Stimulated activated CD8-positive, alpha-beta memory T cell treated with anti-CD3 and anti-CD28 coated beads, Interleukin-15, amount 100 ng/mL, for 4 hours (primary cell): Measurements from ENCODE around the gene ENAH.
"Not testable (repeated sequence)": the region's sequence is repeated elsewhere in the genome, so short reads cannot be mapped to it uniquely, and the experiment has no call there.

Experiments used
- DNase-seq, 2 donors: peaks; one replicate each; pipeline ENCODE4 v3.0.0-alpha.2; 2020; ENCODE audit warnings: low read depth in 2 of 2

ENAH gene

DNA sequence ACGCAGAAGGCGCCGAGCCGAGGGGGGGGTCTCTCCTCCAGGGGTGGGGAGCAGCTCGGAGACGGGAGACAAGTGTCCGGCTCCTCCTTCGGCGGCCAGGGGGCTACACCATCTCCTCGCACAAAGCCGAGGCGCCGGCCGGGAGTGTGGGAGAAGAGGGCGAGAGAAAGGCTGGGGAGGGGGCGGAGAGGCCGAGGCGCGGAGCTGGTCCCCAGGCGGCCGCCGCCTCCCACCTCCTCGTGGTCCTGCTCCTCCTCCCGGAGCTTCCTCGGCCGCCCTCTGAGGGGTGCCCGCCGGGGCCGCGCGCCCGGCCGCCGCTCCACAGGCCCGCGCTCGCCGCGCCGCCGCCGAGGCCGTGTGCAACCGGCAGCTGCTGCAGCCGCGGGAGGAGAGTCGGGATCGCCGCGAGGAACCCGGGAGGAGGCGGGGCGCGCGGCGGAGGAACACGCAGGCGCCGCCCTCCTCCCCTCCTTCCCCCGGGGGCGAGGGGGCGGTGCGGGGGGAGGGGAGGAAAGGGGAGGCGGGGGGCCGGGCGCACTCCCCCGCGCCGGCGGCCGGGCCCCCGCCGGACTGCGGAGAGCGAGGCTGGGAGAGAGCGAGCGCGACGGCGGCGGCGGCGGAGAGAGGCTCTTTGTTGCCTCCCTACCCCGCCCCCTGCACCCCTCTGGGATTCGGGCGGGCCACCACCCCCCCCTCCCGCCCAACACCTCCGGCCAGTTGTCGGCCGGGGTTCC is at the start of gene ENAH:
Gene ENAH, minus strand, starts transcription at position 395 of the 734 bp plus-strand sequence. CDS start 433 bp downstream, outside the sequence.
- peak in 1 of 2 donors; percentile 32 for DNase-seq

DNA sequence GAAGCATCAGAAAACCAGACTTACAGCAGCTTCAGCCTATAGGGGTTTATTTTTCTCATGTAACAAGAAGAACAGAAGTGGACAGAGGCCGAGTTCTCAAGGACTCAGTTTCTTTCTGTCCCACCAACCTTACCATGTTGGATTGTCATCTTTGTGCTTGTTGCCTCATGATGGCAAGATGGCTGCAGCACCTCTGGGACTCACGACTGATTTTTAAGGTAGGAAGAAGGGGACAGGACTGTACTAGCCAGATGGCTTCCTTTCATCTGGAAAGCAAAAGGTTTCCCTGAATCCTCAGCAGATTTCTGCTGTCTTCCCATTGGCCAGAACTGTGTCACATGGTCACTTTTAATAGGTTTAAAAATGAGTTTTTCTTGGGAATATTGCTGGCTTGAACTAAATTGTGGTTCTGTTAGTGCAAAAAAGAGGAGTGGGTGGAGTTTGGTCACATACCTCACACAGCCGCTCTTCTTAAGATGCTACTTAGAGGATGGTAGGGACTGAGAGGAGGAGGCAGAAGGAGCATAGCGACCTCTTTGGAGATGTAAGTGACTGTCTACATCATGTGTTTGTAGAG is 48.1 kb upstream of the ENAH start:
- DNase-seq: no peak

DNA sequence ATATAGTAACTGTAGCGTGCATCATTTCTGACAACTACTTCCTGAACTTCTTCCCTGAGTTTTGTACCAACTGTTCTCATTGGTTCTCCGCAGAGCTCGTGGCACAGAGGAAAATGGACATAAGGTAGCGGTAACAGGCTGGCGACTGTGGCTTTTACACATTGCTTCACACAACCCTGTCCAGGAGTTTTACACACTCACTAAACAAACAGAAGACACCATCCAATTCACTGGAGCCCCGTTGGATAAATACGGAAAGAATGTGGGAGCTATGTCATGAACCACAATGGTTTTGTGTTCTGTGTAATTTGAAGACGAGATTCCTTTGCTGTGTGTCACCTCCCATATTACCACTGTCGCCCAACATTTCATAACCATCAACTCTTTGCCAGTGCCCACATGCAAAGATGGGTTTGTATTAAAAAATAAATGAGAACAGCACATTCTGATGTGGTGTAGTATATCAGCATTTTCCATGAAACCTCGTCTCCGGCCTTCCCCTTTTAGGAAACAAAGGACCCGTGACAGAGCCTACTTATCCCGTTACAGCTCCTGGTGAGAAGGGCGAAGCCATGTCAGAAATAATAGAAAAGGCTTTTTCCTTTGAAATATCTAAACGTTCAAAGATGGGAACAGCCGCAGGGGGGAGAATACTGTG is 47.4 kb upstream of the ENAH start:
- DNase-seq: no peak

DNA sequence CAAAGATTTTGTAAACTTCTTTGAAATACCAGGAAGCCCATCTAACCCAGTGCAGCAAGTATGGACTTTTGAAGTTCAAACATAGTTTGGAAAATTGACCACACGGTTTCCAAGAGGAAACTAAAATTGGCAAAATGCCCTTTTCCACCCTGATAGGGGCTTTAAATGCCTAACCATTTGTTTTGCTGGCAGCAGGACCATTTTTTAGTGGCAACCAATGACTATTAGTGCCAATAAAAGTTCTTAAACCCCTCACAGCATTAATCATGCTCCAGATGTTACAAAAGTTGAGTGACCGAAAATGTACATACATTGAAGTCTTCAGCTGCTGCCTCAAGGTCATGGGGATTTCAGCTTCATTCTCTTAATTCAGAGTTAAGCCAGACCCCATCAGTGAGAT is 46.4 kb upstream of the ENAH start:
- no peak for DNase-seq

DNA sequence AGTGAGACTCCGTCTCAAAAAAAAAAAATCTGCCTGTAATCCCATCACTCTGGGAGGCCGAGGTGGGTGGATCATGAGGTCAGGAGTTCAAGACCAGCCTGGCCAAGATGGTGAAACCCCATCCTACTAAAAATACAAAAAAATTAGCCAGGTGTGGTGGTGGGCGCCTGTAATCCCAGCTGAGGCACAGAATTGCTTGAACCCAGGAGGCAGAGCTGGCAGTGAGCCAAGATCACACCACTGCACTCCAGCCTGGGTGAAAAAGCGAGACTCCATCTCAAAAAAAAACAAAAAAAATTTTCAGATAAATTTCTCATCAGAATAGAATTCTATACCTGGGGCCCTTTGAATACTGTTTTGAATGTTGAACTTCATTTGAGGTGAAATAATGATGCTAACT is 45.3 kb upstream of the ENAH start:
- not testable (repeated sequence) for DNase-seq

DNA sequence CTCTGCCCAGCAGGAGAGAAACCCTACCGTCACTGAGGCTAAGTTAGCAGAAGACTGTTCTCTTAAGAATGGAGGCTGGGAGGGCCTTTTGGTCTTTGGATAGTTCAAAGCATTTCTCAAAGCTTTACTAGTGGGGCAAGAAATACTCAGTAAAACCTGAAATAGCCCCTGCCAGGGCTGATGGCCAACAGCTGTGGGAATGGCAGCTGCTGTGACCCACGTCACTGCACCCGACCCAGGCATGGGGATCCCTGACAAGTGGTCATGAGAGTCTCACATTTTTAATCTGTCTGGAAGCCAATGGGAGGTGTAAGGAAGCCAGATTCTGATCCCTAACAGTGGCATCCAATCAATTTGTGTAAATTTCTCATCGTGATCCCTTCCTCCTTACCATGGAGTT is 44.5 kb upstream of the ENAH start:
- no peak for DNase-seq

DNA sequence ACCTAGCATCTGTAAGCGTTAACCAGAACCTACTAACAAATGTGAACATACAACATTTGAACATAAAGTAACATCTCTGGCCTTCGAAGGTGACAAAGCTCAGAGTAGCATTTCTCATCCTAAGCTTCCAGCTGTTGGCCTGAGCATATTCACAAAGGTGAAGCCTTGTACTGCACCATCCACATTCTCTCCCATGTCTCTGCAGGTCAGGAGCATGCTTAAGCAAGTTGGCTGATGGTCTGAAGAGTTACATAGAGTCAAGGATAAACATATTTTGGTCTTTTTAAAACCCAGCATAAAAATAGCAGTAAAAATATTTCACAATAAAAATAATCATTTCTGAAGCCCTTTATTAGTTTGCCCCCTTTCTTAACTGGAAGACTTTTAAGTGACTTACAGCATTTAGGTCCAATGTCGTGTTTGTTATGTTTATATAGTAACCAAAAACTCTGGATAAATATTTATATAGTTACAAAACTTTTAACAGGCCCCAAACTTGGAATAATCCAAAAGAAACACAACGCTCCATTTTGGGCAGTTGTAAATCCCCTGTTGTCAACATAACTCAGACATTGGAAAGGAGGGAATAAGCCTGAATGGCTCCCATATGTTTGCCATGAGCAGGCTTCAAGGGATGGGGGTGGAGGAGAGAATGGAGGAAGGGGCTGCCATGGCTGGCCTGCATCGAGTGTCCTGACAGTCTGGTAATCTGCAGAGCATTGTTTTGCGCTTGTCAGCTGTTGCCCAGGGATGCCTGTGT is 42.8 kb upstream of the ENAH start:
- no peak for DNase-seq

DNA sequence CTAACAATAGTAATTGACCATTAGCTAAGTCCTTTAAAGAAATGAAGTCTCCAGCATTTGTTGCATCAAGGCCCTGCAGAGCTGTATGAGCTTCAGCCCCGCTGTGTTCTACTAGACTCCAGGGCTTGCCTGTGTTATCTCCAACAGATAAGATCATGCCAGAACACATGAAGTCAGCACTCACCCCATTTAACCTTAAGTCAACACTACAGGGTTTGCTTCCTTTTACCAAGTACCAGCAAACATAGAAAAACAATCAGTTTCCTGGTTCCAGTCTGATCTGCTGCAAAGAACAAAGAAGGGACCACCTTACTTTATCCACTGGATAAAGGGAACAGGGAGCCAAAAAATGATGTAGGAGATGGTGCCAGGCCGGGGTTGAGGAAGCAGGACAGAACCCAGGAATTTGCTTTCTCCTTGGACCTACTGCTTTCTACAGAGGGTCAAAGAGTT is 41.3 kb upstream of the ENAH start:
- DNase-seq: no peak

DNA sequence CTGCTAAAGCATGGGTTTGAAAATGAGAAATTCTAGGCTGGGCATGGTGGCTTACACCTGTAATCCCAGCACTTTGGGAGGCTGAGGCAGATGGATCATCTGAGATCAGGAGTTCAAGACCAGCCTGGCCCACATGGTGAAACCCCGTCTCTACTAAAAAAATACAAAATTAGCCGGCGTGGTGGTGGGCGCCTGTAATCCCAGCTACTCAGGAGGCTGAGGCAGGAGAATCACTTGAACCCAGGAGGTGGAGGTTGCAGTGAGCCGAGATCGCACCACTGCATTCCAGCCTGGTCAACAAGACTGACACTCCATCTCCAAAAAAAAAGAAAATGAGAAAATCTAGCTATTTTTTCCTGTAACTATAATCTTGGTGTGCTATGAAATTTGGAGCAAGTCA is 40.8 kb upstream of the ENAH start:
- not testable (repeated sequence) for DNase-seq

DNA sequence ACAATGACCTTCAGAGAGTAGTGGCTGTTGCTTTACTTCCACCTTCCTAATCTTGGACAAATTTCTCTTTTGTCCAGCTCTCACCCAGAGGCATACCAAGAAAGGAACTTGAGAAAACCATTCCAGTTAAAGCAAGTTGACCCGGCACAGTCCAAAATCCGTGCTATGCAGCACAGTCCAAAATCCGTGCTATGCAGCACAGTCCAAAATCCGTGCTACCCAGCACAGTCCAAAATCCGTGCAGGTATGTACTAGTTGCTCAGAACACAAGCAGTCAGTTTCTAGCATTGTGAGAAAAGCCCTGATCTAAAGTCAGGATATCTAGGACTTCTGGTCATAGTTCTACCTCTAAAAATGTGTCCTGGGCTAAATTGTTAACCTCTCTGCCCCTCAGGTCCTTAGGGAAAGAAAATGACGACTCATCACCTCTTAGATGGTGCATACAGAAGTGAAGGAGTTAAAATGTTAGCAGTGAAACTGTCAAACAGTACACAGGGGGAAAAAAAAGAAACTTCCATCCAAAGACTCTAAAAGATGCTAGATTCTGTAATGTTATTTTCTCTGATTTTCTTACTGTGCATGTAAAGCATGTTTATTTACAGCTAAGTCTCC is 40.3 kb upstream of the ENAH start:
- DNase-seq: no peak

DNA sequence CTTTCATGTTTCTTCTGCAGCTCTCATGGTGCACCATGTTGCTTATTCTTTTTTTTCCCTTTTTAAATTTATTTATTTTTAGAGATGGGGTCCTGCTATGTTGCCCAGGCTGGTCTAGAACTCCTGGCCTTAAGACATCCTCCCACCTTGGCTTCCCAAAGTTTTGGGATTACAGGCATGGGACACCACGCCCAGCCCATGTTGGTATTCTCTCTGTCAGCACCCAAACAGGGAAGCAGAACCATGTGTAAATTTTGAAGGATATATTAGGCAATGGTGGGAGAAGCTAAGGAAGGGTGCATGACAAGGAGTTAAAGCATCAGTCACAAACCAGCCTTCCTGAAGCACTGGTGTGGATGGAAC is 39.6 kb upstream of the ENAH start:
- no peak for DNase-seq

DNA sequence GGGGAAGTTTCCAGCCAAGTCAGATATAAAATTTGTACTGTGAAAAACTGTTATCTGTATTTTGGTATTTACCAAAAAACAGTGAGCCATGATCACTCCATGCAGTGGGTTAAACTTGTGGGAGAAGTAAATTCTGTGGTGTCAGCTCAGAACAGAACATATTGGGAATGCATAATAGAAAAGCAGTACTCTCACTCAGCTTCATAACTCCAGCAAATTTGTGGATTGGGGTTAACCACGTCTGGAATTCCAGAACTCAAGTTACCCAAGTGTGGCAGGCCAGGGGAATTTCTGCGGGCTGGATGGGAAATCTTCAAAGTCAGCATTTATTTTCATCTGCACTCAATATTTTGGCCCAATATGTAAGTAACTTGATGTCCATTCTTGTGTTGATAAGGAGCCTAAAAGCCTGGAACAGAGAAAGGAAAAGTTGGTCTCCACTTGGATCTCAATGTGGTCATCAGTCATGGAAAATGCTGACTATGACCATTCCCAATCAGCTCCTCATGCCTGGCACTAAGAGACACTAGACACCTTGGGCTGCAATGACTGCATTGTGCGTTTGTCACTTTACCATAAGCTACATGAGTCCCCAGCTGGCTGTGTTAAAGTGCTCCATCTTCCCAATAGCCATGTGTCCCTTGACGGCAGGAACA is 39.1 kb upstream of the ENAH start:
- no peak for DNase-seq

DNA sequence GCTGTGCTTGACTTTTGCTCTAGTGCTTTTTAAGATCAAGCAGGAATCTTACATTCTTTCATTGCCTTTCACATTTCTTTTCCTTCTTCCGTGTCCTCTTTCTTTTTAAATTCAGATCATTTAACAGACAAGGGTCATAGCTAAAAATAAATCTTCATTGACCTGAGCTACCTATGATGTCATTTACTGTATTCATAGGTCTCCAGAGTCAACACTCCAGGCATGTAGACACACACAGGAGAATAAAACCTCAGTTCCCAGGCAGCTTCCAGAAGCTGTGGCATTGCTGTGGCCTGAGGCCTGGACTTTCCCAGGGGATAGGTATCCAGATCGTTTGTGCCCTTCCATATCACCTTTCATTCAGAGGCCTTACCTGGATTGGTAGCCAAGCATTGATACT is 38.5 kb upstream of the ENAH start:
- no peak for DNase-seq

DNA sequence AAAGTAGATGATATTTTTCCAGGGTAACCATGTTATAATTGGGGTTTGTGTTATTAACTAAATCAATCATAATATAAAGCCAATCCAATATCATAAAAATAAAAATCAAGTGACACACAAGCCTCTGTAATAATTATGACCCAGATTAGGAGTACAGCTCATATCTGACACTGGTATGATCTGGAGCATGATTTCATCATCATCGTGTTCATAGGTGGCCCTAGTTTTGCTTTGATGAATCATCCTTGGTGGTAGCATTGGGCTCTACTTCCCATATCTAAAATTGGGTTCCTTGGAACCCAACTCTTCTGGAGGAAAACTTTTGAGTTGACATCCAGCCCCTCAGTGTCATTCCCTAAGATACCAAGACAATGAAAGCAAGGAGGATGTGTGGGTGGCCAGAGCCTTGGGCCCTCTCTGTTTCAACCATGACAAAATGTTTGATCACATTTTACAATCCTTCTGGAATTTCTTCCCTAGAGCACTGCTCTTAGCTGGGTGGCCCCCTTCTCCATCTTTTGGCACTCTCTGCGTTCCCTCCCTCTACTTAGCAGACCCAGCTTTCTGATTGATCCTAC is 37.0 kb upstream of the ENAH start:
- no peak for DNase-seq

DNA sequence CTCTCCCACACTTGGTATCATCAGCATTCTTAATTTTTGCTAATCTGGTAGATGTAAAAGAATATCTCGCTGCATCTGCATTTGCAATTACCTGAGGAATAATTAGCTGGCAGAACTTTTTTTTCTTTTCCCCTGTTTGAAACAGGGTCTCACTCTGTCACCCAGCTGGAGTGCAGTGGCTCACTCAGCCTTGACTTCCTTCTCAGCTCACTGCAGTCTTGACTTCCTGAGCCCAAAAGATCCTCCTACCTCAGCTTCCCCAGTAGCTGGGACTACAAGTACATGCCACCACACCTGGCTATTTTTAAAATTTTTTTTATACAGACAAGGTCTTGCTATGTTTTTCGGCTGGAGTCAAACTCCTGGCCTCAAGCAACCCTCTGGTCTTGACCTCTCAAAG is 35.4 kb upstream of the ENAH start:
- no peak for DNase-seq

DNA sequence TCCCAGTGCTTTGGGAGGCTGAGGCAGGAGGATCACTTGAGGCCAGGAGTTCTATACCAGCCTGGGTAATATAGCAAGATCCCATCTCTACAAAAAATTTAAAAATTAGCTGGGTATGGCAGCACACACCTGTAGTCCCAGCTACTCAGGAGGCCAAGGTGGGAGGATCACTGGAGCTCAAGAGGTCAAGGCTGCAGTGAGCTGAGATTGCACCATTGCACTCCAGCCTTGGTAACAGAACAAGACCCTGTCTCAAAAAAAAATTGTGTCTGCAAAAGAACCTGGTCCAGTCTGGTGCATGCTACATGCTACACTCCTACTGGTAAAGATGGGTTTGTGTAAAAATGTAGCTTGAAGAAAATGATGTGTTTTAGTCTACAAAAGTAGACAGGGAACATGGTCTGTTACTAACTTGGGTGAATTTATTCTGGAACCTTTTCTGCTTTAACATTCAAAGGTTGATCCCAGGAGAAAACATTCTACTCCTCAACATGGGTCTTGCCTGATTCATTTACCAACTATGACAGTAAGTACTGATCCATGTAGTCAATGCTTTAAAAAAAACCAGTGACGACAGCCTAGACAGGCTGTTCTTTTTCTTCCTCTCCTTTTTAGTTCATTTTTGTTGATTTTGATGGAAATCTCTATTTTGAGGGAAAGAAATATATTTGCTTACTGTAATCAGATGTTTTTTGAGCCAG is 32.7 kb upstream of the ENAH start:
- DNase-seq: no peak

DNA sequence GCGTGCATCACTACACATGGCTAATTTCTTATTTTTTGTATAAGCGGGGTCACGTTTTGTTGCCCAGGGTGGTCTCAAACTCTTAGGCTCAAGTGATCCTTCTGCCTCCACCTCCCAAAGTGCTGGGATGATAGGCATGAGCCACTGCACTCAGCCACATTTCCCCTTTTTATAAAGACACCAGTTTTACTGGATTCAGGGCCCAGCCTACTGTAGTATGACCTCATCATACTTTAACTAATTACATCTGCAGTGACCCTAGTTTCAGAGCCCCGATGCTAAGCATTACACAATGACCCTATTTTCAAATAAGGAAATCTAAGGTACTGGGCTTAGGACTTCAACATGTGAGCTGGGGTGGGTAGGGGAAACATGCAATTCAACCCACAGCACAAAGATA is 31.8 kb upstream of the ENAH start:
- no peak for DNase-seq

DNA sequence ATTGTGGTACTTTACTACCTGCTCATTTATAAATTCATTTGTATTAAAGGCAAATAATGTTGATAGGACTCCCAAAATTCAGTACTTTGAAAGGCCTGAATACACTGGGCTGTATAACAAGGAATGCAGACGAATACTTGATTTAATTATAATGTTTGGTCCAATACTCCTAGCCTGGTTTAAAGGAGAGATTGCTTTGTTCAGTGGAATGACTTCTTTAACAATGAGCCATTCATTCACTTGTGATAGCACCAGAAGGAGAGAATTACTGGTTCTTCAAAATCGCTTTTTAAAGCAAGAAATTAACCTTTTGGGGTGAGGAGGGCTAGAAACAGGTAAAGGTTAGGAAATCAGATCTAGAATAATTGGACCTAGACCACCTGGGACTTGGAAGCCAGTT is 28.3 kb upstream of the ENAH start:
- no peak for DNase-seq

DNA sequence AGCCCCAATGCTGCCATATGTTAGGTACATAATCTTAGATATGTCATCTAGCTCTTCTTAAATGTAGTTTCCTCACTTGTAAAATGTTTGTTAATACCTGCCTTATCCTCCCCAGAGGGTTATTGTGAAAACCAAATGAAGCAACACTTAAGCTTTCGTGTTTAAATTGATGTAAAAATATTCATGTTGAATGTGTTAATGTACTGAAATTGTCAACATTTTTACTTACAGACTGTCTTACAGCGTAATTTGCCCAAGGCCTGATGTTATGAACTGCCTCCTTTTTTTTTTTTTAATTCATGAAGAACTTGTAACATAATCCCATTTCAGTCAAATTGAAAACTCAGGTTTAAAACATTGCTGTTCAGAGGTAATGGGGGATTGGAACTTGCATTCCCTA is 25.6 kb upstream of the ENAH start:
- DNase-seq: no peak

DNA sequence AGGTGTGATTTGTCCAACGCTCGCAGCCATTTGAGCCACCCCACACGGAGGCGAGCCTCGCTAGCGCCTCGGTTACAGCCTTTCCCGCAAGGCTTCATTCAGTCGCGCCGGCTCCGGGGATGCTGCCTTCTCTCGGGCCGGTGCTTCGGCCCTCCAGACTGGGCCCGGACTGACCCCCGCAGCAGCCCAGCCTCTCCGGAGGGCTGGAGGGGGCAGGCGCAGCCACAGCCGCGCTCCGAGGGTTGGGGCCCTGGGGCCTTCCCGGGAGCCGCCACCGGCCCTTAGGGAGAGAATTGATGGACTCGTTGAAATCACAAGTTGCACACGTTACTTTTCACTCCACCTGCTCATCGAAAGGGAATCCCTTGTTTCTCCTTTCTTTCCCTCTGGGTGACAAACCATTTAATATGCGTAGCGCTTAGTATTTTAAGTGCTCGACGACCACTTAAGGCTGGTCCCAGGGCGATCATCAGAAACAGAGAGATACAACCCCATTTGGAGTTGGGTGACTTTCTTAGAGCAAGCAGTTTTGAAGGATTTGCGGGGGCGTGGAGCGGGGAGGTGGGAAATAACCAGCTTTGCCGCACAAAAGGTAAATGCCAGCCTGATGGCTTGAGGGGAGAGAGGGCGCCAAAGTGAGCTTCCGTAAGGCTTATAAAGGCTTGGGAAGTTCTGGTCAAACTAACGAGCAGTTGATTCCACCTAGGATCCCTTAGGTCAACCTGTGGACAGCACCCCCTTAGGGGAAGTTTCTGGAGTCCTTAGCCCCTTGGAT is 24.6 kb upstream of the ENAH start:
- no peak for DNase-seq
